GM23248 (cell line): ENCODE data around the gene TMPRSS3.

Experiments used
- EZH2 ChIP-seq: fragments of 200-600 bp; sonication (generic); IDR thresholded peaks from 2 replicates; pipeline ENCODE4 v1.6.1; 2018; ENCODE audit warnings: antibody characterized with exemption, mild to moderate bottlenecking; ENCODE audit not compliant: insufficient read depth, poor library complexity, severe bottlenecking
- EZH2phosphoT487 ChIP-seq: fragments of 200-600 bp; sonication (generic); IDR thresholded peaks from 2 replicates; pipeline ENCODE4 v1.6.1; 2018; ENCODE audit warnings: antibody characterized with exemption, moderate library complexity, mild to moderate bottlenecking, low read depth; ENCODE audit not compliant: insufficient read depth

- no peak for TF ChIP-seq EZH2
- TF ChIP-seq EZH2phosphoT487: no peak
These were observed 8.0 kb downstream of the TMPRSS3 start for GRCh38 chr21:42387843-42388340.
